Peyer's patch (tissue), 4 donors: ENCODE measurements around the gene KRT72. TPM values are rescaled to one million over a fixed set of nuclear protein-coding genes. Genes with fewer than 3 reads are reported as not detected.

Experiments used
- DNase-seq, 3 donors: peaks; one replicate each; pipeline ENCODE4 v3.0.0-alpha.2; 2017 to 2019
- H3K27ac ChIP-seq, 4 donors: fragments of 200-600 bp; sonication (generic); one replicate each; pipeline ENCODE4 v1.5.1; 2016 to 2019
- H3K27me3 ChIP-seq, 2 donors: fragments of 200-600 bp; sonication (generic); one replicate each; pipeline ENCODE4 v1.5.1; 2019
- H3K36me3 ChIP-seq, 3 donors: fragments of 200-600 bp; sonication (generic); one replicate each; pipeline ENCODE4 v1.5.1; 2016 to 2019
- H3K4me1 ChIP-seq, 4 donors: fragments of 200-600 bp; sonication (generic); one replicate each; pipeline ENCODE4 v1.5.1; 2016 to 2019
- H3K4me3 ChIP-seq, 4 donors: fragments of 200-600 bp; sonication (generic); 1 replicate in 3 of 4; 2 replicates in 1 of 4; pipeline ENCODE4 v1.5.1; 2016 to 2019; ENCODE audit warnings: mild to moderate bottlenecking in 1 of 4
- H3K9me3 ChIP-seq, 4 donors: fragments of 200-600 bp; sonication (generic); one replicate each; pipeline ENCODE4 v1.5.1; 2016 to 2019; ENCODE audit warnings: mild to moderate bottlenecking in 1 of 4
- POLR2A ChIP-seq, 2 donors: fragments of 450-650 bp; IDR thresholded peaks; one replicate each; pipeline ENCODE4 v1.5.1; 2017; ENCODE audit warnings: antibody characterized with exemption in 2 of 2, mild to moderate bottlenecking in 2 of 2, moderate library complexity in 2 of 2
- total RNA-seq, 4 donors: library from RNA; depleted of rRNA; stranded (reverse); fragments of >200 nt; gene quantifications; one replicate each; pipeline ENCODE4 v1.1.0, GENCODE V29; 2016
- TF ChIP-seq, protein P1 (sequence below), 6 experiments: fragments of 450-650 bp in 4 of 6; fragments of 200-600 bp in 2 of 6; sonication (generic) in 1 of 6; IDR thresholded peaks; one replicate each; pipeline ENCODE4 v1.5.1; 2017 to 2019; ENCODE audit warnings: antibody characterized with exemption in 6 of 6, mild to moderate bottlenecking in 3 of 6, moderate library complexity in 1 of 6

KRT72 gene
- total RNA-seq, 4 donors from 2014 or later = 1.1 to 4.5 (median 2.3) TPM; not detected in 1

DNA sequence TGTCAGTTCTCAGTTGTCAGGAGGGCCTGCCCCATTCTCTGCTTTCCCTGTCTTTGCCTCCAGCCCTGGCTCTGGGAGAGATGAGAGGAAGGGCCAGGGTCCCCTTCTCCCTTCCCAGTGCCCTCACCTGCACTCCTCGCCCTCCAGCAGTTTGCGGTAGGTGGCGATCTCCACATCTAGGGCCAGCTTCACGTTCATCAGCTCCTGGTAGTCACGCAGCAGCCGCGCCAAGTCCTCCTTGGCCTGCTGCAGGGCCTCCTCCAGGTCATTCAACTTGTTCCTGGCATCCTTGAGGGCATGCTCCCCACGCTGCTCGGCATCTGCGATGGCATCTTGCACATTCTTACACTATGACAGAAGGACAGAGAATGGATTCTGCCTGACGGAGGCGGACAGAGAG, 45.4 kb upstream of the KRT72 start:
- Histone ChIP-seq H3K27me3 (no peaks in the 10 kb centered on the region), H3K9me3 (no peaks in the 10 kb centered on the region), H3K27ac (peak overlapping the region in 1 of 4 donors; percentile 17), H3K4me1 (peaks cover 0 to 11% (median 1%) of the 10 kb centered on the region in 4 donors), H3K36me3 (no peaks in the 10 kb centered on the region), H3K4me3 (no peak overlapping the region)
- TF ChIP-seq, protein P1, sequence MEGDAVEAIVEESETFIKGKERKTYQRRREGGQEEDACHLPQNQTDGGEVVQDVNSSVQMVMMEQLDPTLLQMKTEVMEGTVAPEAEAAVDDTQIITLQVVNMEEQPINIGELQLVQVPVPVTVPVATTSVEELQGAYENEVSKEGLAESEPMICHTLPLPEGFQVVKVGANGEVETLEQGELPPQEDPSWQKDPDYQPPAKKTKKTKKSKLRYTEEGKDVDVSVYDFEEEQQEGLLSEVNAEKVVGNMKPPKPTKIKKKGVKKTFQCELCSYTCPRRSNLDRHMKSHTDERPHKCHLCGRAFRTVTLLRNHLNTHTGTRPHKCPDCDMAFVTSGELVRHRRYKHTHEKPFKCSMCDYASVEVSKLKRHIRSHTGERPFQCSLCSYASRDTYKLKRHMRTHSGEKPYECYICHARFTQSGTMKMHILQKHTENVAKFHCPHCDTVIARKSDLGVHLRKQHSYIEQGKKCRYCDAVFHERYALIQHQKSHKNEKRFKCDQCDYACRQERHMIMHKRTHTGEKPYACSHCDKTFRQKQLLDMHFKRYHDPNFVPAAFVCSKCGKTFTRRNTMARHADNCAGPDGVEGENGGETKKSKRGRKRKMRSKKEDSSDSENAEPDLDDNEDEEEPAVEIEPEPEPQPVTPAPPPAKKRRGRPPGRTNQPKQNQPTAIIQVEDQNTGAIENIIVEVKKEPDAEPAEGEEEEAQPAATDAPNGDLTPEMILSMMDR (IDR thresholded peaks at IDR 0.05) = no peak
- no peak for TF ChIP-seq POLR2A (IDR thresholded peaks at IDR 0.05)
- no peak for DNase-seq

DNA sequence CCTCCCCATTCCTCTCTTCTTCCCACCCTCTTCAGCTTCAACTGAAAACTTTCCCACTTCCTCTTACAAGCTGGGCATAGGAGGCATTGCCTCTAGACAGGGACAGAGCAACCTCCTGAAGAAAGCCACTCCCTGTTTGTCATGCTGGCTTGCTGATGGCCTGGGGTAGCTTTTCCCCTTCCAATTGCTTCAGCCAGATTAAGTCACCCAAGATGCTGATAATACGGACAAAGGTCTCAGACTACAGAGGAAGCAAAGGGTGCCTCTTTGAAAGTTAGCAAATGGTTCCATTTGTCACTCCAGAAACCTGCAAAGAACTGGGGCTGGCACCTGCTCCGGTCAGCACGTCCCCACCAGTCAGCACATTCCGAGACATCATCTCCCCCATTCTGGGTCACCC, 44.7 kb upstream of the KRT72 start:
- DNase-seq = no peak
- peak overlapping the region; percentile 10 to 38 (median 24) for H3K27ac ChIP-seq
- no peaks in the 10 kb centered on the region for H3K9me3 ChIP-seq
- H3K27me3 ChIP-seq = no peaks in the 10 kb centered on the region
- H3K4me1 ChIP-seq = peaks cover 0 to 11% (median 1%) of the 10 kb centered on the region in 4 donors
- no peaks in the 10 kb centered on the region for H3K36me3 ChIP-seq
- no peak for TF ChIP-seq POLR2A (IDR thresholded peaks at IDR 0.05)
- TF ChIP-seq, protein P1 (IDR thresholded peaks at IDR 0.05) = no peak
- no peak overlapping the region for H3K4me3 ChIP-seq

DNA sequence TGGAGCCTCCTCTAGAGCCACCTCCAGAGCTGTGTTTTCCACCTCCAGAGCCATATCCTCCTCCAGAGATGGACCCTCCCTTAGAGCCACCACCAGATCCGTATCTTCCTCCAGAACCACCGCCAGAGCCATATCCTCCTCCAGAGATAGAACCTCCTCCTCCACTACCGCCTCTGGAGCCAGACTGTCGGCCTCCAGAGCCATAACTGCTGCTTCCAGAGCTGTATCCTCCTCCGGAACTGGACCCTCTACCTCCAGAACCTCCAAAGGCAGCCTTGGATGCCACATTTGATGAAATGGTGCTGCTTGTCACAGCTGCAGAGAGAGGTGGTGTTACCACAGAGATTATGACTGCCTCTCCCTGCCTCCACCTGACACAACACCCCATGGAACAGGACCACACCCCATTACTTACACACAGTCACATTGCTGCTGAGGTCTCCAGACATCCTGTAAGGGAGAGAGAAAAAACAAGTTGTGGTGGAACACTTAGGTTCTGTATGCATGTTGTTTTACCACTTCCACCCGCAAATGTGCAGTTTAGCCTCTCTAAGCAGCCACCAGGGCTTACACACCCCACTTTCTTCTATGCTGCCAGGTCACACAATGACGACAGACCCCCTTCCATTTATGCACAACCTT, 44.0 kb upstream of the KRT72 start:
- peak in 1 of 3 donors; percentile 19 for DNase-seq

DNA sequence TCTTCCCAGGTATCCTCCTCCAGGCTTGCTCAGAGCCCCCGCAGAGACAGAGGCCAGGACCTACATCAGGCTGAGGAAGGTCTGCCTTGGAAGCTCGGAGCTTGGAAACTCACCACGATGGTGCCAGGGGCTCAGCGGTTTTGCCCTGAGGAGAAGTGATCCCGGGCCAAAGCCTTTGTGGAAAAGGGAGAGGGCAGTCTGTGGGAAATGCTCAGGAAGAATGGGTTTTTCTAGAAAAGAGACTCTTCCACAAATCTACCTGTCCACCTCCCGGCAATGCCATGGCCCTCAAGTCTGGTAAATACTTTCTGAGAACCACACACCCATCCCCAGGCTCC, 42.8 kb upstream of the KRT72 start:
- Histone ChIP-seq H3K27ac (no peak overlapping the region), H3K4me3 (no peak overlapping the region), H3K4me1 (peaks cover 0 to 11% (median 1%) of the 10 kb centered on the region in 4 donors), H3K36me3 (no peaks in the 10 kb centered on the region), H3K9me3 (no peaks in the 10 kb centered on the region), H3K27me3 (no peaks in the 10 kb centered on the region)
- TF ChIP-seq, protein P1 (IDR thresholded peaks at IDR 0.05) = no peak
- TF ChIP-seq POLR2A (IDR thresholded peaks at IDR 0.05) = no peak
- no peak for DNase-seq

More for the DNA sequence above, 44.0 kb upstream of the KRT72 start:
- Histone ChIP-seq H3K27me3 (no peaks in the 10 kb centered on the region), H3K9me3 (no peaks in the 10 kb centered on the region), H3K4me1 (peaks cover 0 to 11% (median 1%) of the 10 kb centered on the region in 4 donors), H3K36me3 (no peaks in the 10 kb centered on the region), H3K27ac (peak overlapping the region; percentile 17 to 52 (median 35)), H3K4me3 (no peak overlapping the region)
- TF ChIP-seq, protein P1 (IDR thresholded peaks at IDR 0.05) = peak in 1 of 6 experiments; percentile 4
- no peak for TF ChIP-seq POLR2A (IDR thresholded peaks at IDR 0.05)

DNA sequence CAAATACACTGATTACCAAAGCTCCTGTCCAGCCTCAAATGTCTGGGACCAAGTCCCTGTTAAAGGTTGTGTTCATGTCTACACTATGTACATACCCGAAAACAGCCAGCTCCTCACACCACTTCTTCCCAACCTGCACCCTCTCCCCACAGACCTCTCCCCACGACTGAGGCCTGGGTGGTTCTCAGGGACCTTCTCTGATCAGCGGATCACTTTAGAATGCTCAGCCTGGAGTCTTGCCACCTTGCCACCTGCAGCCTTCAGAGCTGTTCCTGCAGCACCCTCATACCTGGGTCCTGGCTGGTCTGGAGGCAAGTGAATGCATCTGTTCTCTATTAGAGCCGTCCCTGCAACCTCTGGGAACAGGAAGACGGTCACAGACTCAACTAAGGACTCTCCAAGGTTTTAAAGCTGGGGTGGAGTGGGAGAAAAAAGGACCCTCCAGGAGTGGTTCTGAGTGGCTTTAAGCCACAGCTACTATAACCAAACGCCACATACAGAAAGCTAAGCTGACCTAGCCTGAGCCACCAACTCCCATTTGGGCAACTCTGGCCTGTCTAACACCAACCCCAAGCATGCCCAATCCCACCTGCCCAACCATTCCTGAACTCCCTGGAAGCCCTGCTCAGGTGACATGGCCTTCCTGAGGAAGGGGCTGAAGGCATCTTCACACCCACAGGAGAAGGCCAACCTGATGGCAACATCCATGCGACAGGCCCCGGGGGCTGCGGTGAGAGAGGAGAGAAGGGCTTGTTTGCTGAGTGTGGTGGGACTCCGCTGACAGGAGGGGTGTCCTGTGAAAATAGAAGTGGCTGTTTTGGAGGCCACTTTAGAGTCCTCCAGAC, 42.2 kb upstream of the KRT72 start:
- no peak for DNase-seq
- Histone ChIP-seq H3K27me3 (no peaks in the 10 kb centered on the region), H3K9me3 (no peaks in the 10 kb centered on the region), H3K27ac (no peak overlapping the region), H3K4me3 (no peak overlapping the region), H3K4me1 (peaks cover 0 to 11% (median 1%) of the 10 kb centered on the region in 4 donors), H3K36me3 (no peaks in the 10 kb centered on the region)
- TF ChIP-seq, protein P1 (IDR thresholded peaks at IDR 0.05) = no peak
- TF ChIP-seq POLR2A (IDR thresholded peaks at IDR 0.05) = no peak
